Spinal cord (tissue), 10 donors: ENCODE results near the gene LSAMP. TPM values are rescaled to one million over a fixed set of nuclear protein-coding genes. Genes with fewer than 3 reads are reported as not detected.

Experiments
- DNase-seq, 6 donors: peaks; one replicate each; pipeline versions ENCODE4 v3.0.0 to v3.0.0-alpha.2; 2013 to 2015; ENCODE audit warnings: low spot score in 6 of 6, low read depth in 4 of 6
- H3K27ac ChIP-seq: one replicate; pipeline ENCODE4 v1.5.1; 2013; ENCODE audit warnings: low read depth, low read length, control low read depth
- H3K27me3 ChIP-seq: one replicate; pipeline ENCODE4 v1.6.1; 2013; ENCODE audit warnings: low read length; ENCODE audit not compliant: control insufficient read depth, insufficient read depth
- H3K36me3 ChIP-seq: one replicate; pipeline ENCODE4 v1.6.1; 2013; ENCODE audit warnings: low read length; ENCODE audit not compliant: control insufficient read depth, insufficient read depth
- H3K4me1 ChIP-seq: one replicate; pipeline ENCODE4 v1.6.1; 2013; ENCODE audit warnings: low read length; ENCODE audit not compliant: control insufficient read depth, insufficient read depth
- H3K4me3 ChIP-seq: one replicate; pipeline ENCODE4 v1.5.1; 2013; ENCODE audit warnings: low read depth, low read length, control low read depth
- H3K9me3 ChIP-seq: one replicate; pipeline ENCODE4 v1.6.1; 2013; ENCODE audit warnings: low read length; ENCODE audit not compliant: control insufficient read depth, insufficient read depth
- WGBS: methylation state at CpG from one replicate; pipeline ENCODE4 v1.1.5; 2013; ENCODE audit warnings: missing lambda C conversion rate; ENCODE audit not compliant: insufficient coverage; 5-methylcytosine and 5-hydroxymethylcytosine counted together
- polyA plus RNA-seq, 2 donors: library from polyadenylated mRNA; unstranded; fragments of 120-200 nt; gene quantifications; one replicate each; pipeline ENCODE4 v1.2.1, GENCODE V29; 2013; ENCODE audit not compliant: insufficient read length in 2 of 2
- total RNA-seq, 2 donors: library from RNA; depleted of rRNA in 1 of 2; stranded (reverse); fragments of 120-200 nt in 1 of 2; fragments of >200 nt in 1 of 2; gene quantifications; one replicate each; pipeline versions ENCODE4 v1.2.3 to v1.2.4, GENCODE V29; 2013 to 2014
- donor health status: healthy.

Gene LSAMP
- total and polyA plus RNA-seq, 4 donors: 69.4 to 174 (median 108) TPM

DNA sequence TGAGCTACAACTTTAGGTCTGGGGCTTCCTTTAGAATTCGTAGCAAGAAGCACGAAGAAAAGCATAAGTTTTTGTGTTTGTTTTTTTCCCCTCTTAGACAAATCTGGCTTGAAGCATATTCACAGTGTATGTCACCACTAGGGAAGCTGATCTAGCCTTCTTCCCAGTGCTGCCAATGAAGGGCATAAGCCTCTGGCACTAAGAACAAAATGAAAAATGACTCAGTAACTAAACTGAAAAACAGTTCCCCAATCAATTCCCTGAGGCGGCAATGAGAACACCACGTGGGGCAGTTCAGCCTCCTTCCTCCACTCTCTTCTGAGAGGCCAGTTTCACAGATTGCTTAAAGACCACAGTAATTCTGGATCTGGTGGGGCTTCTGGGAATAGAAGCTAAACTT is 483.9 kb downstream of the LSAMP start:
- Histone ChIP-seq H3K27ac (no peak overlapping the region), H3K27me3 (no peaks in the 10 kb centered on the region), H3K4me3 (no peak overlapping the region), H3K36me3 (no peaks in the 10 kb centered on the region), H3K4me1 (no peaks in the 10 kb centered on the region), H3K9me3 (no peaks in the 10 kb centered on the region)
- DNase-seq: peak in 2 of 6 donors; percentile 44 to 56
- WGBS: no CpG with 5 or more reads among the region's 4 CpGs

DNA sequence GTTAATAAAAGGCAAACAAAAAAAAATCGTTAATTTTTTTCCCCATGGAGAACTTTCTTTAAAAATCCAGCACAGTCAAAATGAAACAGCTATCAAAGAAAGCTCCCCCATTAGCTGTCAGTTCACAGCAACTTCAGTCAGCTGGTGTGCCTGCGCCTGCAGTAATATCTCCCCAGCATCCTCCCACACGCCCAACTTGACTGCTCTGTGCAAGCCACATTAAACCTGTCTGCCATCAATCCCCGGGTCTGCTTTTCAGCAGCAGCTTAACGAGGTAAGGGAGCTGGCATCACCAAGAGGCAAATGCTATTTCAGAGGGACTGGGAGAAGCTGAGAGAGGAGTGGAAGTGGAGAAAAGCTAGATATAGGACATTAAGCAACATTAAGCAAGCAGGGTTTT is 484.5 kb downstream of the LSAMP start:
- H3K4me3 ChIP-seq: no peak overlapping the region
- peak in 3 of 6 donors; percentile 19 to 82 (median 24) for DNase-seq

DNA sequence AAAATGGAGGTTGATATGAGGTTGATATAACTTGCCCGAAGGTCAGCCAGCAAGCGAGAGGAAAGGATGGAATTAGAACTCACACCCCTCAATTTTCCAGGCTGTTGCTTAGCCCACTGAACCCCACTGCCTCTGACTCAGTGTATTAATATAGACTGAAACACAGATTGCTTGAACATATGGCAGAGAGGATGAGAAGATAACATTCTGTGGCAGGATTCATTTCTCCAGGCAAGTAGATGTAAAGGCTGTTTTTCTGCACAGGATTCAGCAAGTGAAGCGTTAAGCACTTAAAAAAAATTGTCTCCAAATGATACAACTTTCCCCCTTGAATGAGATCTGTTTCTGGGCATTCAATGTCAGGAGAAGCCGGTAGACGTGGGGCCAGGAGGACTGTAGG is 486.8 kb downstream of the LSAMP start:
- Histone ChIP-seq H3K27me3 (no peaks in the 10 kb centered on the region), H3K4me1 (peaks cover 4% of the 10 kb centered on the region), H3K27ac (no peak overlapping the region), H3K4me3 (no peak overlapping the region), H3K9me3 (no peaks in the 10 kb centered on the region), H3K36me3 (no peaks in the 10 kb centered on the region)
- peak in 2 of 6 donors; percentile 25 to 84 for DNase-seq
- WGBS: no CpG with 5 or more reads among the region's 5 CpGs

More for the DNA sequence above, 484.5 kb downstream of the LSAMP start:
- no peaks in the 10 kb centered on the region for H3K9me3 ChIP-seq
- H3K27ac ChIP-seq: no peak overlapping the region
- no peaks in the 10 kb centered on the region for H3K4me1 ChIP-seq
- no peaks in the 10 kb centered on the region for H3K36me3 ChIP-seq
- H3K27me3 ChIP-seq: no peaks in the 10 kb centered on the region
- WGBS: 50% methylated on average over 3 of the region's 5 CpGs

GRCh38 chr3:115947325-115947724 is 498.0 kb downstream of the LSAMP start:
- no peaks in the 10 kb centered on the region for H3K4me1 ChIP-seq
- H3K4me3 ChIP-seq: no peak overlapping the region
- no peak for DNase-seq
- no peaks in the 10 kb centered on the region for H3K9me3 ChIP-seq
- WGBS: no CpG with 5 or more reads among the region's 2 CpGs
- no peaks in the 10 kb centered on the region for H3K36me3 ChIP-seq
- no peak overlapping the region for H3K27ac ChIP-seq
- no peaks in the 10 kb centered on the region for H3K27me3 ChIP-seq

DNA sequence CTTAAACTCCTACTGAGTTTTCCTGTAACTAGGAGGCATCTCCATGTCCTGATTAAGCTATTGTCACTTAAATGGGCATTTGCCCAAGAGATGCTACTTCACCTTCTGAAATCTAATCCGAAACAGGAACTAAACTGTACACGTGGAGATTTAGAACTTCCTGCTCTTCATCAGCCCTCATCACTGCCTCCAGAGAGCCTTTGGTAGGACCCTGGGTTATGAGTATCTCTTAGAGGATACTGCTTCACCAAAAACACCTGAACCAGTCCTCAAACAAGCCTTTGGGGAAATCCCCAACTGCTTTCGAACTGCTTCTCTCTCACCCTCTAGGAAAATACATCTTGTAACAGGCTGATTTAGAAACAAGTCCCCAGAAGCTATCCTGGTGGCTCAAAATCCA is 501.7 kb downstream of the LSAMP start:
- Histone ChIP-seq H3K27ac (no peak overlapping the region), H3K4me3 (no peak overlapping the region), H3K27me3 (no peaks in the 10 kb centered on the region), H3K4me1 (no peaks in the 10 kb centered on the region), H3K9me3 (peaks cover 7% of the 10 kb centered on the region), H3K36me3 (no peaks in the 10 kb centered on the region)
- no peak for DNase-seq
- WGBS: 70% methylated on average over 2 of the region's 3 CpGs

- Histone ChIP-seq H3K27me3 (no peaks in the 10 kb centered on the region), H3K9me3 (peaks cover 7% of the 10 kb centered on the region), H3K27ac (no peak overlapping the region), H3K36me3 (no peaks in the 10 kb centered on the region), H3K4me3 (no peak overlapping the region), H3K4me1 (no peaks in the 10 kb centered on the region)
- WGBS: no CpG with 5 or more reads among the region's 2 CpGs
- no peak for DNase-seq
Observed at GRCh38 chr3:115937054-115937453, 508.2 kb downstream of the LSAMP start.

GRCh38 chr3:115932807-115933206 is 512.5 kb downstream of the LSAMP start:
- H3K4me1 ChIP-seq: no peaks in the 10 kb centered on the region
- DNase-seq: no peak
- H3K27me3 ChIP-seq: no peaks in the 10 kb centered on the region
- 97% methylated on average over 7 of the region's 7 CpGs for WGBS
- no peak overlapping the region for H3K4me3 ChIP-seq
- no peak overlapping the region for H3K27ac ChIP-seq
- no peaks in the 10 kb centered on the region for H3K9me3 ChIP-seq
- H3K36me3 ChIP-seq: no peaks in the 10 kb centered on the region

GRCh38 chr3:115931581-115931980 is 513.7 kb downstream of the LSAMP start:
- no peaks in the 10 kb centered on the region for H3K27me3 ChIP-seq
- WGBS: no CpG with 5 or more reads among the region's 2 CpGs
- no peaks in the 10 kb centered on the region for H3K9me3 ChIP-seq
- no peaks in the 10 kb centered on the region for H3K36me3 ChIP-seq
- H3K4me3 ChIP-seq: no peak overlapping the region
- peaks cover 5% of the 10 kb centered on the region for H3K4me1 ChIP-seq
- no peak for DNase-seq
- H3K27ac ChIP-seq: no peak overlapping the region

- peaks cover 5% of the 10 kb centered on the region for H3K4me1 ChIP-seq
- WGBS: no CpG with 5 or more reads among the region's 3 CpGs
- H3K27ac ChIP-seq: no peak overlapping the region
- no peak for DNase-seq
- no peaks in the 10 kb centered on the region for H3K36me3 ChIP-seq
- H3K27me3 ChIP-seq: no peaks in the 10 kb centered on the region
- H3K4me3 ChIP-seq: no peak overlapping the region
- no peaks in the 10 kb centered on the region for H3K9me3 ChIP-seq
Observed at GRCh38 chr3:115930922-115931321, 514.4 kb downstream of the LSAMP start.

GRCh38 chr3:115930168-115930567 is 515.1 kb downstream of the LSAMP start:
- no peaks in the 10 kb centered on the region for H3K27me3 ChIP-seq
- H3K4me3 ChIP-seq: no peak overlapping the region
- H3K9me3 ChIP-seq: no peaks in the 10 kb centered on the region
- DNase-seq: no peak
- no peak overlapping the region for H3K27ac ChIP-seq
- no CpG with 5 or more reads among the region's 2 CpGs for WGBS
- H3K36me3 ChIP-seq: no peaks in the 10 kb centered on the region
- peaks cover 5% of the 10 kb centered on the region for H3K4me1 ChIP-seq
